Stimulated activated CD8-positive, alpha-beta memory T cell treated with anti-CD3 and anti-CD28 coated beads, Interleukin-4, amount 100 ng/mL, for 4 hours (primary cell): ENCODE measurements around the gene NAV1.
"Not testable (repeated sequence)": the region's sequence is repeated elsewhere in the genome, so short reads cannot be mapped to it uniquely, and the experiment has no call there.

Experiments used
- DNase-seq, 2 donors: peaks; one replicate each; pipeline ENCODE4 v3.0.0-alpha.2; 2020; ENCODE audit warnings: low read depth in 2 of 2, low spot score in 1 of 2

The NAV1 gene

DNA sequence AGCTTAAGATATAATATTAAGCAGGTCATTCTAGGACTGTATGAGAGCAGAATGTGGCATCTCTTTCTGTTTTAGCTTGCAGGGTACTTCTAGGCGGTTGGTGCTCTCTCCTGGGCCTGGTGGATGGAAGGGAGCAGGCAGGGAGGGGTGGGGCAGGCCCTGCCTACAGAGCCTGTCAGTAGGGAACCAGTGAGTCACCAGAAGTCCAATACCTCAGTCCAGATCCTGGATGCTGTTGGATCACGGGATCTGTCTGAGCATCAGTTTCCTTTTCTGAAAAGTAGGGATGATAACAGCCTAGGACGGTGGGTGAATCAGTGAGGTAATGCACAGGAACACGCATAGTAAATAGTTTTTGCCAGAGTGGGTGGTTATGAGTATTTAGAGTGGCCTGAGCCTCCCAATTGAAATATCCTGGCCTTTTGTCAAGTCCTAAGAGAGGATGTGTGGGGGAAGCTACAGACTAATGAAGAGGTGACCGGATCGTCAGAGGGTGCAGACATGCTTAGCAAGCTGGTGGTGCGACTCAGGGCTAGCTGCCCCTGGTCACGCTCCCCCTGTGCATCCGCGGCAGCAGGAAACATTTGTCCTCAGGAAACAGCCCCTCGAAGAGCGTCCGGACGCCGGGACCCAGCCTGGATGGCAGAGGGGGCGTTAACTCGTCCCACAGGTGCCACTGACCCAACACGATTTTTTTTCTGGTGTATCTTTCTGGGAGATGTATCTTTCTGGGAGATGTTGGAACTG is 23.9 kb downstream of the NAV1 start:
- DNase-seq = no peak

DNA sequence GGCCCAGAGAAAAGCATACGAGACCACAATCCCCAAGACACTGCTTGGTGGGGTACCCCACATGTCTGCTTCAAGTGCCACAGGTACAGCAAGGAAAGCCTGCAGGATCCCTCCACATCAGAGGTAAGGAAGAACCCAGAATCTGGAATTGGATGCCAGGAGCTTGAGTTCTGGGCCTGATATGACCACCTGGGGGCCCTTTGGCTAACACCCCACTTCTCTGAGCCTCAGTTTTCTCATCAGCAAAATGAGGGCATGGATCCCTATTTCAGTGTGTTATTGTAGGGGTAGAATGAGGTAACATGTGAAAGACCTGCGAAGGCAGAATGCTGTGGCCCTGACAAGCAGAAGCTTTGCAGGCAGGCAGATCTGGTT is 24.5 kb downstream of the NAV1 start:
- no peak for DNase-seq

DNA sequence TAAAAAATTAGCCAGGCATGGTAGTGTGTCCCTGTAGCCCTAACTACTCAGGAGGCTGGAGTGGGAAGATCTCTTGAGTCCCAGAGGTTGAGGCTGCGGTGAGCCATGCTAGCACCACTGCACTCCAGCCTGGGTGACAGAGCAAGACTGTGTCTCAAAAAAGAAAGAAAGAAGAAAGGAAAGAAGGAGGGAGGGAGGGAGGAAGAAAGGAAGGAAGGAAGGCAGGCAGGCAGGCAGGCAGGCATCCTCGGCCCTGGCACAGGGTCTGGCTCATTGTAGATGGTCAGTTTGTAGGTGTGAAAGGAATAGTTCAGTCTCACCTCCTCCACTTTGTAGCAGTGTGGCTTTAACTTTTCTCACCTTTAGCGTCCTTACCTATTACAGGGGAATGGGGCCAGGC is 25.0 kb downstream of the NAV1 start:
- DNase-seq = no peak

DNA sequence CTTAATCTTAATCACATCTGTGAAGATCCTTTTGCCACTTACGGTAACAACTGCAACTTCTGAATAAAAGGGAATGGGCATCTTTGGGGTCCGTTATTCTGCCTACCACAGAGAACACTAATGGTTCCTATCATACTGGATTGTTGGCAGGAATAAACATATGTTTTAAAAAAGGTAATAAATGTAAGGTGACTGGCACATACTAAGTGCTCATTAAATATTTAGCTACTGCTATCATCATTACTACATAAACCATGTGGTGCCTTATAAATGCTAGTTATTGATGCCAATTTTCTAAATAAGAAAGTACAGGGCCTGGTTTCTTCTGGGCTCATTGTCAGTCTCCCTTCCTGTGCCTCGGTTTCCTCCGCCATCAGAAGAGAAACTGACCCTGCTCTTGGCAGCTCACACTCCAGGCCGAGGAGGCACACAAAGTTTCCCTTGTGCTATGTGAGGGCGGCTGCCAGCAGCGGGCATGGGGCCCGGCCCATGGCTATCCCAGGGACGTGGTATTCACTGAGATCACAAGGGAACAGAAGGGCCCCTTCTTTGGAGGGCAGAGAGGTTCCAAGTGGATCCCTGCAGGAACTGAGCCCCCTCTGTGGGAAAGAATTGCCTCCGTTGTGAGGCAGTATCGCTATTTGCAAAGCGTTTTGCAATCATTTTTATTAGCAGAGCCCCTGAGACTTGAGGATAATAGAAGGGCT is 26.2 kb downstream of the NAV1 start:
- no peak for DNase-seq

DNA sequence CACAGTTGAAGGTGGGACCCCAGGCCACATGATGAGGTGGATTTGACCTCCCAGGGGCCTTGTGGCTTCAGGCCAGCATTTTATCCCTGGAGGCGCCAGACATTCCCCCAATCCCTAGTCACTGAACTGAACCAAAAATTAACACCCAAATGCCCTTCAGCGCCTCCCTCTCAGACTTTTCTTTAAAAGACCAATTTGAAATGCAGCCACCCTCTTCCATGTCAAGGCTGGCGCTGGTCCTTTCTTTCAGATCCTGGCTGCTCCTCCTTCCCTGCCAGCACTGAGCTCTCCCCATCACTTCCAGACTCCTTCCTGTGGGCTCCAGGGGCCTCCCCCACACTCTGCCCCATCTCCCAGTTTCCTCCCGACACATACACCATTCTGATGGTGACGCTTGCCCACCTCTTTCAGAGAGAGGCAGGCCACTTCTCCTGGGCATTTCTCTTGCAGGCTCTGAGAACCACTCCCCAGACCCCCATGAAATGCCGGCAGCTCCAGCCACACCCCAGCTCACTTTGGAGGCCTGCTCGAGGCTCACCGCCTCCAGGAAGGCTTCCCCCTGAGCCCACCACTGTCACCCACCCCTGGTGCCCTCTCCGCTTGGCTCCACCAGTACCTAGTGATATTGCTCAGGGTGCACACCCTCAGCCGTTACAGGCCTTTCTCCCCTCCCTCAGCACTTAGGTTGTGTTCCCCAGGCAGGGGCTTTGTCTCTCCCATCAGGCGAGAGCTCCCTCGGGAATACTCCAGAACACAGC is 27.0 kb downstream of the NAV1 start:
- no peak for DNase-seq

DNA sequence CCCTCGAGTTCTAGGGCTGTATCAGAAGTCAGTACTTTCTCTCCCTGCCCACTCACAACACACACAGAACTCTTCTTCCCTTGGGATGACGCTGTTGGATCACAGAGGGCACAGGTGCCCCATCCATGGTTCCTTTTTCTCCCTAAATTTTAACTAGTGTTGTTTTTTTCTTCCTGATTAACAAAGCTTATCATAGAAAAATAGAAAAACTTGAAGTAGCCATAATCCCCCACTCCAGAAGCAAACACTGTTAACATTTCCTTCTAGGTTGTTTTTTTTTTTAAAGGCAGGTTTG is 27.5 kb downstream of the NAV1 start:
- no peak for DNase-seq

DNA sequence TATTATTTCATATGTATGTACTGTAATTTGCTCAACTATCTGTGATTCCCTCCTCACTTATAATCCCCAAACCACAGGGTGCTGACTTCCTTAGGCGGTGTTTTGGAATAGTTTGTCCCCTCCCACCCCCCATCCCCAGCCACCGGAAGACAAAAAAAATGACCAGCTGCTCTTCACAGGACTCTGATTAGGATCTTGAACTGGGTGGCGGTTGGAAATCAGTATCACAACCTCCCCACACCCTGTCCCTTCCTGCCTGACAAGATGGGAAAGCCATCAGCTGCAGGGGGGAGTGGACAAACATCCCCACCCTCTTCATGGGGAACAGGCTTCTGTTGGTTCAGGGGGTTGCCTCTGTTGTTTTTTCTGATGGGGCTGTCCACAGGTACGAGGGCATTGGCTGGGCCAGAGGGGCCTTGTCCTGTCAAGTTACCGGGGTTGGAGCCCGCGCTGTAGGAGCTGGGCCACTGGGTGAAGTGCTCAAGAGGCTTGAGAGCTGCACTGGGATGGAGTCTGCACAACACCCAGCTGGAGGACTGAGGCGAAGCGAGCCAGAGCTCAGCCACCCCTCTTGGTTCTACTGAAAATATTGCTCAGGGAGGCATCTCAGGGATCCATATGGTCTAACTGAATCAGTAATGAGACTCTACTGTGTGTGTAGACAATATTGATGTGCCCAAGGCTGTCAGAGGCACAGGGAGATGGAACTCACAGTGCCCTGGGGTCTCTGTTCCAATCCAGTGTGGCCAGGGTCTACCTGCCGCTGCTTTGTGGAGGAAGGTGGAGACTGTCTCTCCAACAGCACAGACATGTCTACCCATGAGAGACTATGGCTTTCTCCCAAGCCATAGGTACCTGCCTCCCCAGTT is 28.2 kb downstream of the NAV1 start:
- no peak for DNase-seq

DNA sequence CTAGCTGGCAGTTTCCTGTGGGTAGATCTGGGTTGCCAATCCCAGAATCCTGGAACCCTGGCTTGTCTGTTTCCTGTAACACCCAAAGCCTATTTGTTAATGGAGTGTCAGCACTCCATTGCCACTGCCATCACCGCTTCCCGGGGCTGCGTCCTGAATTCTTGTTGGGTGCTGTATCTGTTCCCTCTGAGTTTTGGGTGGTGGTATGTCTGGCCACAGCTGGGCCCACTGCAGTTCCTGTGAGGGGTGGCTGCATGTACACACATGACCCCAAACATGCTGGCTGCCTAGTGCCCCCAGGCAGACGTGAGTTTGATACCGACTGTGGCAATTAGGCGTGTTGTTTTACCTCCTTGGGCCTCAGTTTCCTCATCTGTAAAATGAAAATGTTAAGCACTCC is 29.3 kb downstream of the NAV1 start:
- no peak for DNase-seq

DNA sequence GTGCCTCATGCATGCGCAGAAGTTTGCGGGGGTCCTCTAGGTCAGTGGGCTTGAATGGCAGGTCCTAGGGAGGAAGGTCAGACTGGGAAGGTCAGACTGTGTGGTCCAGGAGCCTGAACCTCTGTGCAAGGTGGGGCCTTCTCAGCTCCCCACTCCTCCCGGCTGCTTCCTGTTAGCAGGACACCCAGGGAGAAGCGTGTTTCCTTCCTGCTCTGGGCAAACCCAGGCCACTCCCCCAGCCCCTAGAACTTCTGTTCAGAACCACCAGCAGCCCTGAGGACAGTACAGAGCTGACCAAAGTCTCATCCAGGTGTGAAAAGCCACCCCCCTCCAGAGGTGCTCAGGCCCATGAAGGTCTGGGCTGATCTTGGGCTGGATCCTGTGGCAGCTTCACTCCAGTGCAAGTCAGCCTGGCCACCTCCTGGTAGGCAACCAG is 29.9 kb downstream of the NAV1 start:
- no peak for DNase-seq

DNA sequence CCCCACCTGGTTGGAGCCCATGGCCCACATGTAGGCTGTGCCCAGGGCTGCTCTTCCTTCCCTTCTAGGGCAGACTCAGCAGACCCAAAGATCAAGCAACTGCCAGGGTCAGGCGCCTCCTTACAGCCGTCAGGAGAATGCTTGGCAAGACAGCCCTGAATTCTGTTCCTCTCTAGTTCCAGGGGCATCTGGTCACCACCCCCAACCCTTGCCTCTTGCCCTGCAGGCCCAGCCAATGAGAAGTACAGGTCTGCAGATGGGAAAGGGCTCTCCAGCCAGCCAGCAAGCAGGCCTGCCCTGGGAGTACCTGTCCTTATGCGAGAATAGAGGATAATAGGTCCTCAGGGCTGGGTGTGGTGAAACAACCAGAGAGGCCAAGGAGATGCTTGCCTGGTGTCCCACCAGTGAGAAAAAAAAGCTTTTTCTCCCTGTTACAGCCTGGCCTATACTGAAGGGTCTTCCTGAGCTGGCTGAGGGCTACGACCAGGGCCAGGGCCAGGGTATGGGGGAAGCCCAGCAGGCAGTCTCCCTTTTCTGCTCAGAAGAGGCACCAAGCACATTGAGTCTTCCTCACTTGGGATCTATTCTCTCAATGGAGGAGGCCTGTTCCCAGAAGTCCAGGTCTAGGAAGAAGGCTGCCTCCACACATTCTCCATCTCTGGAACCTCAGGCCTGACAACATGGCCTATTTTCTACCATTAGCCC is 31.4 kb downstream of the NAV1 start:
- no peak for DNase-seq

DNA sequence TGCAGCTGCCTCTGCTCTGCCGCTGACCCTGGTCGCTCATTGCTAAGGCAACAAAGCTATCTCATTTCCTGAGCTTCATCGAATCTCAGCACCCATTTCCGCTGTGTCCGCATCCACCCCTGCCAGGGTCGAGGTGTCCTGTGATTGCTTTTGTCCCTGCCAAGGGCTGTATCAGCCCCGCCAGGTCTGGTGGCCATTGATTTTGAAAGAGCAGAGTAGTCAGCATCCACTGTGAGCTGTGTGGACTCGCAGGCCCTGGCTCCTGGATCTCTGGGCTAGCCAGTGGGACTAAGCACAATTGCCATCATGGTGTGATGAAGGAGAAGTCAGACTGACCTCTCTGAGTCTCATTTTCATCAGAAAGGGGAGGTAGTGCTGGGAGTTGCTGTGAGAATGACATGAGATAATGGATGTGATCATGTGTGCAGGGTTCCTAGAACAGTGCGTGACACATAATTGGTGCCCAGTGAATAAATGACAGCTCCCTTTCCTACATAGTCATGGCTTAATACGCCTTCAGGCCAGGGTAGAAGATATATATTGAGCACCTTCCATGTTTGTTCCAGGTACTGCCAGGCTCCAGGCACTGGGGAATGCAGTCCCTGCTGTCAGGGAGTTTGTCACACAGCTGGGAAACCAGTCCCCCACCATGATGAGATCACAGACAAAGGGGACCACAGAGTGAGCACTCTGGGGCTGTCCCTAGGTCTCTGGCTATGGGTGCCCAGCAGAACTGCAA is 32.1 kb downstream of the NAV1 start:
- no peak for DNase-seq

DNA sequence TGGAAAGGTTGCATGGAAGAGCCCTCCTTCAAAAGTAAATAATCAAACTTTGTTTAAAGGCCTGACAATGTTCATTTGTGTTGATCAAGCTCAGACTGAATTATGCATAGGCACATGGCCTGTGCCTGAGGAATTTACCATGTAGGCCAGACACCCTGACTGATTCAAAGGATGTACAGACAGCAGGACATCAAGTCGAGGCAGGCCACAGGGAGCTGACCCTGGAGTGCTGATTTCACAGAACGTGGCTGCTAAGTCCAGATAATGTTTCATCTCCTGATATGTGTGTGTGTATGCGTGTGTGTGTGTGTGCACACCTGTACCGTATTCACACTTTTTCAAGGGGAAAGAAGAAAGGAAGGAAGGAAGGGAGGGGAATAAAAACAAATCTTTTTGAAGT is 34.1 kb downstream of the NAV1 start:
- DNase-seq = no peak

DNA sequence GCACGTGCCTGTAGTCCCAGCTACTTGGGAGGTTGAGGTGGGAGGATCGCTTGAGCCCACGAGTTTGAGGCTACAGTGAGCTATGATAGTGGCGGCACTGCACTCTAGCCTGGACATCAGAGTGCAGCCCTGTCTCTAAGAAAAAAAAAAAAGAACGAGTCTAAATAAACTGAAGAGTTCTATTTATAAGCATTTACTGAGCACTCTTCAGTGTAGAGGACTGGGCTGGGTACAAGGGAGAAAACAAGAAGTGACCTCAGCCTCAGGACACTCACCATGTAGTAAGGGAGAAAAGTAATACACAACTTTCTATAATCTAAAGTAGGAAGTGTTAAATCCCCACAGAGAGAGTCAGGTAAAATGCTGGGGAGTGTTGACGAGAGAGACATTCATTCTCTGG is 35.0 kb downstream of the NAV1 start:
- DNase-seq = no peak

DNA sequence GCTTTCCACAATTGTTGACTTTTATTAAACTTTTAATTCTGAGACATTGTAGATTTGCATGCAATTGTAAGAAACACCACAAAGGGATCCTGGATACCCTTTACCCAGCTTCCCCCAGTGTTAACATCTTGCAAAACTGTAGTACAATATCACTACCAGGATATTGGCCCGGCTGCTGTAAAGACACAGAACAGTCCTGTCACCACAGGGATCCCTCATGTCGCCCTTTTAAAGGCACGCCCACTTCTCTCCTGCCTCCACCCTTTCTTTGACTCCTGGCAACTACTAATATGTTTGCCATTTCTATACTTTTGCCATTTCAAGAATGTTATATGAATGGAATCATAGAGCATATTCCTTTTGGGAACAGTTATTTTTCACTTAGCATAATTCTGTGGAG is 37.0 kb downstream of the NAV1 start:
- no peak for DNase-seq

DNA sequence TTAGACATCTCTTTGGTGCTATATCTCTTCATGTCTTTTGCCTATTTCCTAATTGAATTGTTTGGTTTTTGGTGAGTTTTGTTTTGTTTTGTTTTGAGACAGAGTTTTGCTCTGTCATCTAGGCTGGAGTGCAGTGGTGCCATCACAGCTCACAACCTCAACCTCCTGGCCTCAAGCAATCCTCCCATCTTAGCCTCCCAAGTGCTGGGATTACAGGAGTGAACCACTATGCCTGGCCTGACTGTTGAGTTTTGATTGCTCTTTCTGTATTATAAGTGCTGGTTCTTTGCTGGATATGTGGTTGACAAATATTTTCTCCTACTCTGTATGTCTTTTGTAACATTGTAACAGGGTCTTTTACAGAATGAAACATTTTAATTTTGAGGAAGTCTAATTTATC is 38.0 kb downstream of the NAV1 start:
- DNase-seq = no peak

DNA sequence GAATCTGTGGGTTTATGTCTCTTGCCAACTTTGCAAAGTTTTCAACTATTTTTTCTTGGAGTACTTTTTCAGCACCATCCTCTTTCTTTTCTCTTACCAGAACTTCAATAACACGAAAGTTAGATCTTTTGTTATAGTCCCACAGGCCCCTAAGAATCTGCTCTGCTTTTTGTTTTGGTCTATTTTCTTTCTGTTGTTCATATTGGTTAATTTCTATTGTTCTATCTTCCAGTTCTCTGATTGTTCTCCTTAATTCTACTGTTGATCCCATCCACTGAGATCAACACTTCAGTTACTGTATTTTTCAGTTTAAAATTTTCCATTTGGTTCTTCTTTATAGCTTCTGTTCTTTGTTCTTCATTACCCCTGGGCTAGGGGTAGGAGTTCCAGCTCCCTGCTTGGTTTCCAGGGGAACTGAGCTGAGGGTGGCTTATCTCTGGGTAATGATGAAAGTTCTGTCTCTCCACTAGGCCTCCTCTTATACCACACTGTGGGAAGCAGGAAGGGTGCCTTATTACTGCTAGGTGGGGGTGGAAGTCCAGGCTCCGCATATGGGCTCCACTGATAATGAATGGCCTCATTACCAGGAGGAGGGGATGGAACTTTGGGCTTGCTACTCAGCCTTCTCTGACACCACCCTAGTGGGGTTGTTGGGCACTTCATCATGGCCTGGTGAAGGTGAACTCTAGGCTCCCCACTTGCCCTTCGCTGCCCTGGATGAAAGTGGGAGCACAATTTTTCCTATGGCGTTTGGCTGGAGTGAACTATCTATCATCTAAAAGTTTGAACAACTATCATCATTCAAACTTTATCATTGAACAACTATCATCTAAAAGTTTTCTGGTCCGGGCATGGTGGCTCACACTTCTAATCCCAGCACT is 39.3 kb downstream of the NAV1 start:
- no peak for DNase-seq

DNA sequence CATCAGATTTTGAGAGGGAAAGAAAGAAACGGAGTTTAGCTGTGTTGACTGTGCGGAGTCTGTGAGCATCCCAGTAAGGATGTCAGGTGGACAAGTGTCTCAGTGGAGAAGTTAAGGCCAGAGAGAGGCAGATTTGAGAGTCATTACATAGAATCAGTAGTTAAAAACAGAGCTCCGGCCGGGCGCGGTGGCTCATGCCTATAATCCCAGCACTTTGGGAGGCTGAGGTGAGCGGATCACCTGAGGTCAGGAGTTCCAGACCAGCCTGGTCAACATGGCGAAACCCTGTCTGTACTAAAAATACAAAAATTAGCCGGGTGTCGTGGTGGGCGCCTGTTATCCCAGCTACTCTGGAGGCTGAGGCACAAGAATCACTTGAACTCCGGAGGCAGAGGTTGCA is 42.4 kb downstream of the NAV1 start:
- DNase-seq = not testable (repeated sequence)

DNA sequence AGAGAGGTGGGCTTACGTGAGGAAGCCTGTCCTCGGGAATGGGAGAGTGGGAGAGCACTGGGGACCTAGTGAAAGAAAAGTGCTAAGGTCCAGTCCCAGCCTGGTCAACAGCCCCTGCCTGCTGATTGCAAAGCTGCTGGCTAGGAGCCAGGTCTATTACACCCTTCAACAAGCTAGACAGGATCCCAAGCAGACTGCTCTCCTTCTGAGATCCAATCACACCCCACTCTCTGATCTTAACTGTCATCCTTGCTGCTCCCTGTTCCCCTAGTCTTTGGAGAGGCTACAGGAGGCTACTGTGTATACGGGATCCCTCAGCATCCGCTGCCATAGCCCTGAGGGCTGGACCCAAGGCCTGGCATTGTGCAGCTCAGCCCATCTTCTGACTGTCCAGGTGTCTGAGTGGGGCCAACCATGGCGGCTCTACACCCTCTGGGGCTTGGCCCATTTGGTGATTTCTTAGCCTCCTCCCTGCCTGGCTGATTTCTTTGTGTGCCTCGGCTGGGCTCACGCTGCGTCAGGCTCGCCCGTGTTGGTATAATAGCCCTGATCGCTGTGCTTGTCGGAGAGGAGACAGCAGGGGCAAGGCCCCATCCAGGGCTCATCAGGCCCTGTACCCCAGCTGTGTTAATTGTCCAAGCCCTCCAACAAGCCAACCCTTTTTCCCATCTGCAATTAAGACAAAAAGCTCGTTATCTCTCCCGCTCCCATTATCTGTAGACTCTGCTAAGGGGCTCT is 43.9 kb downstream of the NAV1 start:
- DNase-seq = no peak

DNA sequence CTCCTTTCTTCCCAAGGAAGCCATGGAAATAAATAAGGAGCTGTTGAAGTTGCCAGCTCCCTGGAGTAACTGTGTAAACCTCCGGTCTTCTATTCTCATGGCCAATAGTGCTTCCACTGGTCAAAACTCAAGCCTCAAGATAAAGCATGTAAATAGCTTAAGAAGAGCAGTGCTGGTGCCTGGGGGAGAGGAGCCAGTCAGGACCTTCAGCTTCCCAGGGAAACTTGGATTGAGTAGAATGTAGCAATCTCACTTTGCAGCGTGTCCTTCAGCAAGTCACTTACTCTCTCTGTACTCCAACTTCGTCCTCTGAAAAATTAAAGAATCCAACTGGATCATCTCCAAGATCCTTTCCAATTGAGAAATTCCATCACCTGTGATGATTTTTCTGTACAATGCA is 44.7 kb downstream of the NAV1 start:
- no peak for DNase-seq
